ENCODE results near the gene PTPN14.
A peak's percentile ranks its signal among the peaks of the same experiment; 100 is the strongest.

The PTPN14 gene

GRCh38 chr1:214329470-214330220, 221.8 kb downstream of the PTPN14 start:
- Mint-ChIP-seq H3K4me3 (no peak overlapping the region), H3K9me3 (no peaks in the 10 kb centered on the region), H3K4me1 (peaks cover 24% of the 10 kb centered on the region), H3K27ac (no peak overlapping the region), H3K36me3 (ENCODE audit: low read depth) (peaks cover 23% of the 10 kb centered on the region), H3K27me3 (ENCODE audit: low read depth, poor library complexity) (peaks cover 7% of the 10 kb centered on the region)
- DNase-seq = no peak
- TF ChIP-seq CTCF (IDR thresholded peaks at IDR 0.05) = no peak

- peak; percentile 80 for DNase-seq
- Mint-ChIP-seq H3K36me3 (ENCODE audit: low read depth) (peaks cover 24% of the 10 kb centered on the region), H3K27me3 (ENCODE audit: low read depth, poor library complexity) (peaks cover 3% of the 10 kb centered on the region), H3K4me1 (peaks cover 19% of the 10 kb centered on the region), H3K4me3 (no peak overlapping the region), H3K27ac (no peak overlapping the region), H3K9me3 (no peaks in the 10 kb centered on the region)
- TF ChIP-seq CTCF (IDR thresholded peaks at IDR 0.05) = peak; percentile 84
These were observed 222.5 kb downstream of the PTPN14 start for GRCh38 chr1:214328770-214329469.

GRCh38 chr1:214327514-214327913, 223.9 kb downstream of the PTPN14 start:
- peaks cover 10% of the 10 kb centered on the region for H3K4me1 Mint-ChIP-seq
- H3K27me3 Mint-ChIP-seq (ENCODE audit: low read depth, poor library complexity) = peaks cover 3% of the 10 kb centered on the region
- H3K9me3 Mint-ChIP-seq = no peaks in the 10 kb centered on the region
- H3K36me3 Mint-ChIP-seq (ENCODE audit: low read depth) = peaks cover 24% of the 10 kb centered on the region
- no peak overlapping the region for H3K27ac Mint-ChIP-seq
- no peak overlapping the region for H3K4me3 Mint-ChIP-seq
- TF ChIP-seq CTCF (IDR thresholded peaks at IDR 0.05) = no peak
- DNase-seq = no peak

GRCh38 chr1:214326406-214326805, 225.0 kb downstream of the PTPN14 start:
- Mint-ChIP-seq H3K4me3 (no peak overlapping the region), H3K36me3 (ENCODE audit: low read depth) (peaks cover 19% of the 10 kb centered on the region), H3K27me3 (ENCODE audit: low read depth, poor library complexity) (peaks cover 3% of the 10 kb centered on the region), H3K27ac (no peak overlapping the region), H3K4me1 (peaks cover 21% of the 10 kb centered on the region), H3K9me3 (no peaks in the 10 kb centered on the region)
- no peak for TF ChIP-seq CTCF (IDR thresholded peaks at IDR 0.05)
- no peak for DNase-seq

- no peak for DNase-seq
- H3K36me3 Mint-ChIP-seq (ENCODE audit: low read depth) = peaks cover 21% of the 10 kb centered on the region
- H3K27ac Mint-ChIP-seq = peak overlapping the region; percentile 14
- no peak overlapping the region for H3K4me3 Mint-ChIP-seq
- H3K27me3 Mint-ChIP-seq (ENCODE audit: low read depth, poor library complexity) = peaks cover 3% of the 10 kb centered on the region
- no peak for TF ChIP-seq CTCF (IDR thresholded peaks at IDR 0.05)
- peaks cover 21% of the 10 kb centered on the region for H3K4me1 Mint-ChIP-seq
- no peaks in the 10 kb centered on the region for H3K9me3 Mint-ChIP-seq
These were observed 226.3 kb downstream of the PTPN14 start for GRCh38 chr1:214324896-214325800.

Data from nephron progenitor cell (in vitro differentiated cells).